Measurements from ENCODE around the gene FAM219A.

The FAM219A gene

DNA sequence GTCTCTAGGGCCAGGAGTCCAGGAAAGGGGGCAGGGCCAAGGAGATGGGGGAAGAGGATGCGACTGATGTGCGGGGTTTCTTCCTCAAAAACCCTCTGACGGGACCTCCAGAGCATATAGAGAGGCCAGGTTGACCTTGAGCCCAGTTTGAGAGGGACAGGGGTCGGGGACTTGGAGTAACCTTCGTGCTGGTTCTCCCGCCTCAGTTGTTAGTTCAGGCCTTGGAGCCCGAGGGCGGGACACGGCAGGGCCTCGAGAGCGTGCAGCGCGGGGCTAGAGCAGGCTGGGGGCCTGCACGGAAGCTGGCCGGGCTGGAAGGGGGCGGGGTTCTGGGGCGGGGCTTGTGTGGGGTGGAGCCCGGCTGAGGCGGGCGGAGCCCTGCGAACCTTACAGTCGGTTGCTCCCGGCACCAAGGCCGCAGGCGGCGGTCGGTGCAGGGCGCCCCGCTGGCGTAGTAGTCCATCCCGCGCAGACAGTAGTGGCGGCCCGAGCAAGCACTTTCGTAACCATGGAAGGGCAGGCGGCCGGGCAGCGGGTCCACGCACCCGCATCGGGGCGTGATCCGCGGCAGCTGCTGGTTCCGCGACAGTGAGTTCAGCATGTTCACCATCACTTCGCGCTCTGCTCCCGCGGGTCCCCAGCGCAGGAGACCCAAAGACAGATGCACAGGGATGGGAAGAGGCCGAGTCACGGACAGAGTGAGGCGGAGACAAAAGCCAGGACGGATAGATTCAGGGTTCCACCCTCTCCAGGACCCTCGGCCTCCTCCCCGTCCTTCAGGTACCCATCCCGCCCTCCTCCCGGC lies 77.7 kb downstream of the FAM219A start:
- peak overlapping the region in 1 of 2 donors; percentile 70 for H3K27ac Mint-ChIP-seq
- ATAC-seq (replicated peaks) (peak; percentile 45), DNase-seq (peak; percentile 58 to 64 (median 63))
- peaks cover 24 to 38% of the 10 kb centered on the region in 2 donors for H3K4me1 Mint-ChIP-seq (ENCODE audit: low read depth in 2 of 2)
- peak overlapping the region; percentile 66 to 71 for H3K4me3 Mint-ChIP-seq
- no peaks in the 10 kb centered on the region for H3K9me3 Mint-ChIP-seq
- H3K36me3 Mint-ChIP-seq (ENCODE audit: insufficient read depth) = peaks cover 18% of the 10 kb centered on the region
- H3K27me3 Mint-ChIP-seq = no peaks in the 10 kb centered on the region

DNA sequence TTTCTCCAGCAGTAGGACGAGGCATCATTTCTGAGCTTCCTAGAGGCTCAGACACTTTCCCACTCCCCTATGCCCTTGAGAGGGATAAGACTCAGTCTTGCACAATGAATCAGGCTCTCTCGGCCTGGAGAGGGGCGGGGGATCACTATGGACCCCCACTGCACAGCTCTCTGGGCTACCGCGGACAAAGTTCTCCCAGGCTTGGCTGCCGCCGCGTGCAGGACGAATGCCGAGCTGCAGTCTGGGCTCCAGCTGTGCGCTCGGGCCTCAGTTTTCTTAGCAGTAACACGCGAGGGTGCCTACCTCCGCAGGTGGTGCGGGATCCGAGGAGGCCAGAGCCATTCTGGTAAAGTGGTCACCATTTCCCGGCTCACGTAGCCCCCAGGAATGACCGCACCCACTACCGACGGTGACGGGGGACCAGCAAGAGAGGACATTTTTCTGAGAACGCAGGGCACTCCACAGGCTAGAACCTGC lies 78.3 kb downstream of the FAM219A start:
- DNase-seq = no peak
- H3K27ac Mint-ChIP-seq = peak overlapping the region in 1 of 2 donors; percentile 3

DNA sequence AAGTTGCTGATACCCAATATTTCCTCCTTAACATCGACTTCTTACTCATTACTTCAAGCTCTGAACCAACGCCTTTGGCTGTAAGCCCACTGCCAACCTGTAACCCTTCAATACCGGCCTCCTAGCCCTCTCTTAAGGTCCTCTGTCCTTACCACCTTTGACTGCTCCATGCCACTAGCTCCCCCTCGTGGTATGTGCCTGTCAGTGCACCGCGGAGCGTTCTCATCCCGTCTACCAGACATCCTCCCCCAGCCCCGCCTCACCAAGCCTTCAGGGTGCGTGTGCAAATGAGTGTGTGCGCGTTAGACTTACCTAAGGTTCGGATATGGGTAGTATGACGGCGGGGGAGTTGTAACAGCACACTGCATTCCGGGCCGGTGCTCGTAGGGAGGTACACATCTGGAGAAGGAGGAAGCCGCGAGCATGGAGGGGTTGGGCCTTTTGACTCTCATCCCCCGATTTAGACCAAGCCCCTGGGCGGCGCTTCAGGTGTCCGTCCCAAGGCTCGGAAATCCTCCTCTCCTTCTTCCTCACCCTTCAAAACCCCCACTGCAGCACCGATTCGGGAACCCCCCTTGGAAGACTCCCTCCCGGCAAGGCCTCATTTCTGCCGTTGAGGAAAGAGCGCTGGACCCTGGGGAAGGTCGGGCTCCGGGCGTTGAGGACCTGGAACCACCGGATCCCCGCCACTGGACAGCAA lies 78.9 kb downstream of the FAM219A start:
- ATAC-seq (replicated peaks) = peak; percentile 29

More for the DNA sequence above, 78.3 kb downstream of the FAM219A start:
- H3K27me3 Mint-ChIP-seq = no peaks in the 10 kb centered on the region
- peak overlapping the region; percentile 66 to 71 for H3K4me3 Mint-ChIP-seq
- ATAC-seq (replicated peaks) = no peak
- H3K36me3 Mint-ChIP-seq (ENCODE audit: insufficient read depth) = peaks cover 18% of the 10 kb centered on the region
- H3K4me1 Mint-ChIP-seq (ENCODE audit: low read depth in 2 of 2) = peaks cover 30 to 41% of the 10 kb centered on the region in 2 donors
- no peaks in the 10 kb centered on the region for H3K9me3 Mint-ChIP-seq

DNA sequence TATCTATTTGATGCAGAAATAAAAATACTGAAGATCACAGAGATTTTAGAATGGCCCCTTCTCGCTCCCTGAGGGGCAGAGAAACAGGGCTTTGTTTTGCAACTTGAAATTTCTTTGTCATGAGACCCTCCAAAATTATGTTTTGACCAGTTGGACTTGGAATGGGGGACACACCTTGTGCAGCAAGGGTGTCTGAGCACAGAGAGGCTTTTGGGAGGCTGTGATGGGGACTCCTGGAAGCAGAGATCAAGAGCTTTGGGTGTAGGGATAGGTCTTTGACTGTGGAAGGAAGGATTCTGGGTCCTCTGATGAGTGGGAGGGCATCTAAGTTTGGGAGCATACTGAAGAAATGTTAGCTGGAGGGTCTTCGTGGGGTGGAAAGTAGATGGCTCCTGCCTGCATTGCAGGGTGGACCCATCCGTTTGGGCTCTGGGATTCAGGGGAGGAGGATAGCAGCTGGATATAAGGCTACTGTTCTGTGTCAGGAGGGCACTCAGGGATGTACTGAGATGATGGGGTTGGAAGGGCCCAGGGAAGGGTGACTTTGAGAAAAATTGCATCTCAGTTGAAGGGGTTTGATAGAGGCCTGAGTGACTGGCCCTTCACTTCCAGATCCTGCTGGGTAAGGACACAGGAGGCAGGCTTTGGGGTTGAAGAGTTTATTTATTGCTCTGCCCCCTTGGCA lies 79.9 kb downstream of the FAM219A start:
- H3K9me3 Mint-ChIP-seq = no peaks in the 10 kb centered on the region
- DNase-seq = no peak

More for the DNA sequence above, 78.9 kb downstream of the FAM219A start:
- H3K27me3 Mint-ChIP-seq = no peaks in the 10 kb centered on the region
- peaks cover 30 to 43% of the 10 kb centered on the region in 2 donors for H3K4me1 Mint-ChIP-seq (ENCODE audit: low read depth in 2 of 2)
- H3K4me3 Mint-ChIP-seq = peak overlapping the region; percentile 66 to 71
- DNase-seq = peak; percentile 89 to 90 (median 89)
- peaks cover 18% of the 10 kb centered on the region for H3K36me3 Mint-ChIP-seq (ENCODE audit: insufficient read depth)
- H3K9me3 Mint-ChIP-seq = no peaks in the 10 kb centered on the region
- peak overlapping the region; percentile 3 to 10 for H3K27ac Mint-ChIP-seq

DNA sequence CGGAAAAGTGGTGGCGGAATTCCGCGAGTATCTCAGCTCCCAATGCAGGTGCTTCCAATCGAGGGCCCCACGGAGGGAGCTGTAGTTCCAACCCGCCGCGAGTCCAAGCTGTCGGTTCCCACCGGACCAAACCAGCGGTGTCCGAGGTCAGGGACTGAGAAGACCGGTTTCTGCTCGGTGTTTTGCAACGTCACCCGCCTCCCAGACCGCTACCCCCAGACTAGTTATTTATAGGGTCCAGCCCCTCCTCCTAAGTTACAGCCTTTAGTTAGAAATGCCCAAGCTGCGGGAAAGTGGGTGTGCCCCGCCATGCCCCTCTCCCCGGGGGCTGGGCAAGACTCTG lies 81.0 kb downstream of the FAM219A start:
- Mint-ChIP-seq H3K4me3 (peak overlapping the region; percentile 83 to 90), H3K9me3 (no peaks in the 10 kb centered on the region), H3K4me1 (ENCODE audit: low read depth in 2 of 2) (peaks cover 30 to 43% of the 10 kb centered on the region in 2 donors), H3K27ac (peak overlapping the region in 1 of 2 donors; percentile 0), H3K36me3 (ENCODE audit: insufficient read depth) (peaks cover 22% of the 10 kb centered on the region), H3K27me3 (no peaks in the 10 kb centered on the region)
- no peak for DNase-seq
- no peak for ATAC-seq (replicated peaks)

More for the DNA sequence above, 79.9 kb downstream of the FAM219A start:
- Mint-ChIP-seq H3K27me3 (no peaks in the 10 kb centered on the region), H3K4me3 (peak overlapping the region; percentile 83 to 90), H3K36me3 (ENCODE audit: insufficient read depth) (peaks cover 18% of the 10 kb centered on the region), H3K4me1 (ENCODE audit: low read depth in 2 of 2) (peaks cover 30 to 43% of the 10 kb centered on the region in 2 donors), H3K27ac (peak overlapping the region in 1 of 2 donors; percentile 57)
- no peak for ATAC-seq (replicated peaks)

DNA sequence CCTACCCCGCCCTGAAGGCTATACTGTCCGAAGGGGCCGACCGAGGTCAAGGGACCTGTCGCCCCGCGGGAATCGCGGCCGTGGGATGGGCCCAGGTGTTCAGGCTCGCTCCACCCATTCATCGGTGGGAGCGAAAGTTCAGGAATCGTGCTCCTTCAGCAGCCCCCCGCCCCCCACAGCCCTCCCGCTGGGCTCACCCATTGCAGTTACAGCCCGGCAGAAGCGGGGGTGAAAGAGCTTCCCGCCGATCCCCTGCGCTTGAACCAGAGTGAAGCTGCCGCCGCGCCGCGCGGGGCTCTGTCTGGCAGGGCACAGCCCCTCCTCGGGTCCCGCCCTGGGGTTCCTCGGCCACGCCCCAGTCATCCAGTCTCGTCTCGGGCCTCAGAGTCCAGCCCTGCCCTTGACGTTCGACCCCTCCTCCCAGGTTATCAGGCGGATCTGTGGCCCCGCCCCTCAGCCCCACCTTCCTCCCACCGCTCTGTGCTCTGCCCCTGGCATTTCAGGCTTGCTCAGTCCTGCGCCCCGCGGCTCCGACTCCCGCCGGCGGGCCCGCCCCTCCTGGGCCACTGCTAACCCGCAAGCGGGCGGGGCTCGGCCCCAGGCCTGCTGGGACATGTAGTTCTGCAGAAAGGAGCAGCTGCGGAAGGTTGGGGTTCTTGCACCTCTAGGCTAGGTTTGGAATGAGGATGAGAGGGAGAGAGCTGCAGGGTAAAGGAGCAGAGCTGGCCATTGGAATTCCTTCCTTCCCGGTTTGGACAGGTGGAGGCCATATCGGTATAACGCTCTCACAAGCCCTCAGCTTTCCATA lies 81.6 kb downstream of the FAM219A start, which contains the start of gene MYORG:
TSS of gene MYORG (minus strand) at position 303 of the 808 bp plus-strand sequence. CDS start 3,955 bp downstream, outside the sequence.
- H3K9me3 Mint-ChIP-seq = no peaks in the 10 kb centered on the region
- ATAC-seq (replicated peaks) (peak; percentile 78), DNase-seq (peak; percentile 93 to 96 (median 96))
- H3K27me3 Mint-ChIP-seq = no peaks in the 10 kb centered on the region
- peaks cover 22% of the 10 kb centered on the region for H3K36me3 Mint-ChIP-seq (ENCODE audit: insufficient read depth)
- H3K4me3 Mint-ChIP-seq = peak within 1 kb of the TSS; percentile 83 to 90
- H3K27ac Mint-ChIP-seq = peak within 1 kb of the TSS; percentile 0 to 80
- peaks cover 30 to 43% of the 10 kb centered on the region in 2 donors for H3K4me1 Mint-ChIP-seq (ENCODE audit: low read depth in 2 of 2)

DNA sequence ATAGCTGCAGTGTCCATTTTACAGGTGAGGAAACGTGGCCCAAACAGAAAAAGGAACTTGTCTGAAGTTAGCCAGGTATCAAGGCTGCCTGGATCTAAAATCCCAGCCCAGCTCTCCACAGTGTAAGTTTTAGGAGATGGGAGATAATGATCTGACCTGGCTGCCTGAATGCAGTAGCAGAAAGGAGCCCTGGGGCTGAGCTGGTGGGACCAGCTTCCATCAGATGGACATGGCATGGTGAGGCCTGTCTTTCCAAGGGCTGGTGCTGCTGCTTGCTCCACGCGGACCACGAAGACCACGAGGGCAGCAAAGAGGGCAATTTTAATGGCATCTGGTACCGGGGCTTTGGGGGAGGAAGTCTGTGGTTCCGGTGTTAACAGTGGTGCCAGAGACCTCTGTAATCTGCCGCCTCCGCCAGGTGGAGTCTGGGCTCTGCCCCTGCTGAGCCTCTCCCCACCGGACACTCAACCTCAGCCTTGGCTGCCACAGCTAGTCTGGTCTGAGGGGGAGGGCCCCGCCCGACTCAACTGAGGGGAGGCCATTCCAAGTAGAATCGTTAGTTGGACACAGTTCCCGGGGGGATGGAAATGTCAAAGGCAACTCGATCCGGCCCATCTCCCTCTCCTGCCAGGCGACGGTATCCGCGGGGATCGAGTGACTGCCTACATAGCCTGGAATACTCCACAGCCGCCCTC lies 82.3 kb downstream of the FAM219A start:
- Mint-ChIP-seq H3K36me3 (ENCODE audit: insufficient read depth) (peaks cover 18% of the 10 kb centered on the region), H3K4me1 (ENCODE audit: low read depth in 2 of 2) (peaks cover 30 to 38% of the 10 kb centered on the region in 2 donors), H3K27ac (peak overlapping the region; percentile 0 to 80), H3K4me3 (peak overlapping the region; percentile 83 to 90), H3K9me3 (no peaks in the 10 kb centered on the region), H3K27me3 (no peaks in the 10 kb centered on the region)
- ATAC-seq (replicated peaks) = peak; percentile 50
- peak; percentile 52 to 60 (median 54) for DNase-seq

DNA sequence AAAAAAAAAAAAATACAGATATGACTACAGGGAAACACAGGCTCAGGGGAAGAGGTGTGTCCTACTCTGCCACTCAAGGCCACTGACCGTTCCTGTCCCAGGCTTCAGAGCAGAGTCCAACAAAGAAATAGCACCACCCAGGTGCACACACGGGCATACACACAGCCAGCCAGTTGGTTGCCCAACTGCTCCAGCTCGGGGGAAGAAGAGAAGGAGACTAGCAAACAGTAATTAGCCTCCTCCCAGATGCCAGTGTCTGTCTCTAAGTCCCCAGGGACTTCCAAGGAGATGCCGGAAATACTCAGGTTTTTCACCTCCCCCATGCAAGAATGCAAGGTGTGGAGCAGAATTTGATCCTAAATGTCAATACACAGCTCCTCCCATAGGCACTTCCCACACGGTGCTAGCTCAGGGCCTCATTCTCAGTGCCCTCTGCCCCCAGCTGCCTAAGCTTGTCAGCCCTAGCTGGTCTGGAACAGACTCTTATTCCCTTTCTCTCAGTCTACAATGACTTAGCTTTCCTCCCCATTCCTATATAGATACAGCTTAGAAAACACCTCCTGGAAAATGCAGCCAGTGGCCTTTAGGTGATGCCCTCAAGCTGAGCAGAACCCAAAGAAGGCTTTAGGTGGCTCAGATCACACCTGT lies 83.3 kb downstream of the FAM219A start:
- no peak for DNase-seq
- H3K27ac Mint-ChIP-seq = peak overlapping the region; percentile 0 to 80

DNA sequence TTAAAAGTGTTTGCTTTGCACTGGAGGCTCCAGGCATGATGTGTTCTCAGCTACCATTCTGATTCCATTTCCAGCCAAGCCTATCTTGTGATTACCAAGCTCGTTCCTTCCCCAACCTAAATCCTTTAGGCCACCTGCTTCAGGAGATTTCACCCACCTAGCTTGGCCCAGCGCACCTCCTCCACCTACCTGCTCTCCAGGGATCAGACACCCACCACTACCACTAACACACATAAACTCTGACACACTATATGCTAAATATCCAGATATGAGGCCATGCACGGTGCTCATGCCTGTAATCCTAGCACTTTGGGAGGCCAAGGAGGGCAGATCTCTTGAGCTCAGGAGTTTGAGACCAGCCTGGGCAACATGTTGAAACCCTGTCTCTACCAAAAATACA lies 84.0 kb downstream of the FAM219A start:
- Mint-ChIP-seq H3K9me3 (no peaks in the 10 kb centered on the region), H3K27ac (peak overlapping the region in 1 of 2 donors; percentile 5), H3K4me3 (no peak overlapping the region), H3K4me1 (ENCODE audit: low read depth in 2 of 2) (peaks cover 20 to 24% of the 10 kb centered on the region in 2 donors), H3K36me3 (ENCODE audit: insufficient read depth) (peaks cover 21% of the 10 kb centered on the region), H3K27me3 (no peaks in the 10 kb centered on the region)
- ATAC-seq (replicated peaks) = no peak
- no peak for DNase-seq

More for the DNA sequence above, 83.3 kb downstream of the FAM219A start:
- no peak for ATAC-seq (replicated peaks)
- peak overlapping the region in 1 of 2 donors; percentile 83 for H3K4me3 Mint-ChIP-seq
- peaks cover 27 to 31% of the 10 kb centered on the region in 2 donors for H3K4me1 Mint-ChIP-seq (ENCODE audit: low read depth in 2 of 2)
- H3K36me3 Mint-ChIP-seq (ENCODE audit: insufficient read depth) = peaks cover 19% of the 10 kb centered on the region
- no peaks in the 10 kb centered on the region for H3K9me3 Mint-ChIP-seq
- no peaks in the 10 kb centered on the region for H3K27me3 Mint-ChIP-seq

DNA sequence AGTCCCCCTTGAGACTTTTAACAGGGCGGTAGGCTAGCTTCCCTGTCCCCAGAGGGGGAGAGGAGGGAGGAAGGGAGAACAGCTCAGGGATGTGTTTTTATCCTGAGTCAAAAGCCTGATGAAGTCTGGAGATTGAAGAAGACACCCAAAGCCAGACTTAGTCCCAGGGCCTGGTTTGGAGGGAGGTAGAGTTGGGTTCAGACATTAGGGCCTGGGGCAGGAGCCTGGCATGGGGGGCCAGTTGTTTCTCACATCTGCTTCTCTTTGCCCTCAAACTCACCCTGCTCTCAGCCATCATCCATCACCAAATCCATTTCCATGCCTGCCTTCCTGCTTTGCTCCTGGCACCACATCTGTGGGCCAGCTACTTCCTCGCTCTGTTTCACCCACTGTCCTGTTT lies 84.6 kb downstream of the FAM219A start:
- H3K4me3 Mint-ChIP-seq = no peak overlapping the region
- H3K27ac Mint-ChIP-seq = no peak overlapping the region

DNA sequence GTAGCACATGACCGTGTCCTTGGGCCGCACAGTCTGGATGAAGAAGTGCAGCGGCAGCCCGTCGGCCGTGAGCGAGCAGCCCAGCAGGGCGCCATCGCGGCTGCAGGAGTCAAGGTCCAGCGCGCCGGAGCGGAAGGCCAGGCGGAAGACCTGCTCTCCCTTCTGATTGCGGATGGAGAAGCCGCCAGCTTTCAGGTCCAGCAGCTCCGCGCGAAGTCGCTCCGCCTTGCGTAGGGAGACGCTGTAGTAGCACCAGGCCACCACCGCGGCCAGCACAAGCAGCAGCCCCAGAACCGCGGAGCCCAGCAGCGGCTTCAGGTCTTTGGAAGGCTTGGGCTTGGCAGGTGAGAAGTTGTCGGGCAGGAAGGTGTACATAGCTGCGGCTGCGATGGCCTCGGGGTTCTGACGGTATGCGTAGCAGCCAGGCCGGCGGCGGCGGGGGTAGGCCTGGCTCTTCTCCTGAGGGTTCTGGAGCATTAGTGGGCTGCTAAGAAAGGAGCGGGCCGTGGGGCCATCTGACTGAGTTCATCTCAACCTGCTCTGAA lies 85.8 kb downstream of the FAM219A start:
- Mint-ChIP-seq H3K4me1 (ENCODE audit: low read depth in 2 of 2) (peaks cover 16 to 18% of the 10 kb centered on the region in 2 donors), H3K9me3 (no peaks in the 10 kb centered on the region), H3K4me3 (no peak overlapping the region), H3K27ac (no peak overlapping the region), H3K27me3 (no peaks in the 10 kb centered on the region), H3K36me3 (ENCODE audit: insufficient read depth) (peaks cover 16% of the 10 kb centered on the region)
- ATAC-seq (replicated peaks) (no peak), DNase-seq (no peak)

More for the DNA sequence above, 84.6 kb downstream of the FAM219A start:
- H3K36me3 Mint-ChIP-seq (ENCODE audit: insufficient read depth) = peaks cover 19% of the 10 kb centered on the region
- no peaks in the 10 kb centered on the region for H3K9me3 Mint-ChIP-seq
- H3K27me3 Mint-ChIP-seq = no peaks in the 10 kb centered on the region
- DNase-seq (no peak), ATAC-seq (replicated peaks) (no peak)
- H3K4me1 Mint-ChIP-seq (ENCODE audit: low read depth in 2 of 2) = peaks cover 16 to 22% of the 10 kb centered on the region in 2 donors
